Type B pancreatic cell (in vitro differentiated cells): Measurements from ENCODE around the gene POLDIP3. TPM values are rescaled to one million over a fixed set of nuclear protein-coding genes. Genes with fewer than 3 reads are reported as not detected.

Experiments
- DNase-seq: peaks from one replicate; pipeline ENCODE4 v3.0.0; 2021; ENCODE audit warnings: mixed read lengths; ENCODE audit not compliant: unreplicated experiment; ENCODE audit errors: extremely low spot score
- H3K27ac Mint-ChIP-seq: 2 replicates; pipeline ENCODE4 v1.8.0; 2021; ENCODE audit warnings: mild to moderate bottlenecking, mixed read lengths
- H3K27me3 Mint-ChIP-seq: 2 replicates; pipeline ENCODE4 v1.8.0; 2021; ENCODE audit warnings: mixed read lengths
- H3K36me3 Mint-ChIP-seq: 2 replicates; pipeline ENCODE4 v1.8.0; 2021; ENCODE audit warnings: mixed read lengths
- H3K4me1 Mint-ChIP-seq: one replicate; pipeline ENCODE4 v1.8.0; 2021; ENCODE audit warnings: mixed read lengths; ENCODE audit not compliant: unreplicated experiment
- H3K4me3 Mint-ChIP-seq: 2 replicates; pipeline ENCODE4 v1.8.0; 2021; ENCODE audit warnings: mild to moderate bottlenecking, mixed read lengths
- H3K9me3 Mint-ChIP-seq: 2 replicates; pipeline ENCODE4 v1.8.0; 2021; ENCODE audit warnings: mixed read lengths
- CTCF ChIP-seq: fragments of 200-600 bp; sonication (generic); conservative IDR thresholded peaks from 2 replicates; pipeline ENCODE4 v1.5.0; 2021; ENCODE audit warnings: antibody characterized with exemption, mild to moderate bottlenecking
- total RNA-seq: library from RNA; stranded (reverse); gene quantifications from 2 replicates; pipeline ENCODE4 v1.2.1, GENCODE V29; 2021; ENCODE audit warnings: low replicate concordance

Gene POLDIP3
- total RNA-seq, 1 donor from 2014 or later, result 86.9 TPM

DNA sequence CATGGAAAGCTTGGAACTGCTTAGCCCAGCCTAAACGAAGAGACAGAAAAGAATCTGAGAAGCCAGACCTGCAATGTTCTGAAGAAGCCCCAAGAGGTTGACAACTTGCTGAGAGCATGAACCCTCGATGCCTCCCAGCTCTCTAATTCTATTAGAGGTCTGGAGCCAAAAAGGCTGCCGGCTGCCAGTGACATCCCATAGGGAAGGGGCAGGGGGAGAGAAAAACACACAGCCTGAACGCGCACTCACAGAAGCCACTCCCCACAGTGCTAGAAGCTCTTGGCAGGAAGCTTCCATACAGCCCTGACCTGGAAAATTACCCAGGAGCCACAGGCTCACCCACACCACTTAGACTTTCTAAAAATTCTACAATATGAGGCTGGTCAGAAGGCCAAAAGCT is 18.3 kb downstream of the POLDIP3 start:
- H3K4me1 Mint-ChIP-seq, result no peaks in the 10 kb centered on the region
- no peak for DNase-seq
- no peak for TF ChIP-seq CTCF
- H3K4me3 Mint-ChIP-seq, result no peak overlapping the region
- no peaks in the 10 kb centered on the region for H3K9me3 Mint-ChIP-seq
- H3K27ac Mint-ChIP-seq, result no peak overlapping the region
- peaks cover 15% of the 10 kb centered on the region for H3K36me3 Mint-ChIP-seq
- H3K27me3 Mint-ChIP-seq, result no peaks in the 10 kb centered on the region

- Mint-ChIP-seq H3K27me3 (no peaks in the 10 kb centered on the region), H3K4me3 (no peak overlapping the region), H3K4me1 (no peaks in the 10 kb centered on the region), H3K27ac (no peak overlapping the region), H3K9me3 (no peaks in the 10 kb centered on the region), H3K36me3 (peaks cover 15% of the 10 kb centered on the region)
- no peak for DNase-seq
- TF ChIP-seq CTCF, result no peak
Observed at GRCh38 chr22:42595434-42595833, 19.2 kb downstream of the POLDIP3 start.

DNA sequence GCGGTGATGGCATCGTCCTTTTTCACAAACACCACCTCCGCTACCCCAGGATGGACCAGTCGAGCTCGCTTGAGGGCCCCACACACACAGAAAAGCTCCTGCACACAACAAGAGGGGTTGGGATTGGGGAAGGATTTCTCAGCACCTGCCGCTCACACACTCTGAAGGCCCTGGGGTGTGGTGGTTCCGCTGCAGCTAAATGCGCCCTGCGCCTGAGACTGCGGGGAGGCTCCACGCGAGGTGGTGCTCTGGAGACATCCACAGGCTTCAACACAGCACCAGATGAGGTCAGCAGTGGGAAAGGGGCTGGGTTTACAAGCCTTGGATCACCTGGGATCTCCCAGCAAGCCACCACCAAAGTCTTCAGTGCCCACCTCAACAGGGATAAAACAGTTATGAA is 22.7 kb downstream of the POLDIP3 start:
- Mint-ChIP-seq H3K9me3 (no peaks in the 10 kb centered on the region), H3K27ac (no peak overlapping the region), H3K36me3 (peaks cover 9% of the 10 kb centered on the region), H3K4me1 (no peaks in the 10 kb centered on the region), H3K27me3 (no peaks in the 10 kb centered on the region), H3K4me3 (no peak overlapping the region)
- no peak for TF ChIP-seq CTCF
- no peak for DNase-seq

GRCh38 chr22:42587588-42588175 is 27.0 kb downstream of the POLDIP3 start:
- Mint-ChIP-seq H3K36me3 (peaks cover 16% of the 10 kb centered on the region), H3K4me1 (no peaks in the 10 kb centered on the region), H3K27me3 (no peaks in the 10 kb centered on the region), H3K27ac (no peak overlapping the region), H3K4me3 (no peak overlapping the region), H3K9me3 (no peaks in the 10 kb centered on the region)
- no peak for DNase-seq
- TF ChIP-seq CTCF, result no peak

- Mint-ChIP-seq H3K36me3 (peaks cover 16% of the 10 kb centered on the region), H3K27me3 (no peaks in the 10 kb centered on the region), H3K4me3 (no peak overlapping the region), H3K27ac (no peak overlapping the region), H3K9me3 (no peaks in the 10 kb centered on the region), H3K4me1 (peaks cover 6% of the 10 kb centered on the region)
- DNase-seq, result no peak
- no peak for TF ChIP-seq CTCF
Observed at GRCh38 chr22:42586381-42586780, 28.3 kb downstream of the POLDIP3 start.

DNA sequence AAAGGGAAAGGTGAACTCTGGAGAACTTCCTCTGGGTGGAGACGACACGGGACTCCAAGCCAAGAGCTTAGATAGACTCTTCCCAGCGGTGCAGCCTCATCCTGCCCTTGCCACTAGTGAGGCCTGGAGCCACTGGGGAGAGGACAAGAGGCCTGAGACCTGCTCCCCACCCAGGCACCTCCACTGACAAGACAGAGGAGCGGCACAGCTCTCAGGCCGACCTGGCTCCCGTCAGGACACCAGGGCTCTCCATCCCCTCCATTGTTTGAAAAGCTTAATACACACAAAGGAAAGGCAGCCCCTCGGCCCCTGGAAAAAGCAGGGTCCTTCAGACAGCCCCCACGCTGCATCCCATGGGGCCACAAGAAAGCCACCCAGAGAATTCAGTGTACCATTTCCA is 29.6 kb downstream of the POLDIP3 start:
- no peak overlapping the region for H3K4me3 Mint-ChIP-seq
- no peaks in the 10 kb centered on the region for H3K27me3 Mint-ChIP-seq
- no peak for TF ChIP-seq CTCF
- DNase-seq, result no peak
- peak overlapping the region; percentile 50 for H3K27ac Mint-ChIP-seq
- peaks cover 16% of the 10 kb centered on the region for H3K36me3 Mint-ChIP-seq
- H3K4me1 Mint-ChIP-seq, result peaks cover 10% of the 10 kb centered on the region
- H3K9me3 Mint-ChIP-seq, result no peaks in the 10 kb centered on the region
